ENCODE results near the gene IQSEC3. TPM values are rescaled to one million over a fixed set of nuclear protein-coding genes. Genes with fewer than 3 reads are reported as not detected.

The IQSEC3 gene
- total RNA-seq, 1 experiment from 2014 or later = not detected

DNA sequence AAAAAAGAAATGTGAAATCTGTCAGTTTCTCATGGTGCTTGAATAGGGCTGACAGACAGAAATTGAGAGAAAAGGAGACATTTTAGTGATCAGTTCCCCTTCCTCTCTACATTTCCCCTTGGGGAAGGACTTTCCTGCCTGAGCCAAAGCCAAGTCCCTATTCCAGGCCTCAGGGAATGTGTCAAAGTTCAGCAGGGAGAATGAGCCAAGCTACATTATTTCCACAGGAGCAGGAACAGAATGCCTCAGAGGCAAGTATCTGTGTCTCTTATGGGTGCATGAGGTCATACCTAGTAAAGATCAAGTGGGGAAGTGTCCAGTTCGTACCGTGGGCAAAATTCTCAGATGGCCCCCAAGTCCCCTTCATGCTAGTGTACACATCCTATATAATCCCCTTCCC, 68.6 kb downstream of the IQSEC3 start:
- DNase-seq = no peak
- Histone ChIP-seq H3K27me3 (peaks cover 5% of the 10 kb centered on the region), H3K36me3 (no peaks in the 10 kb centered on the region), H3K9me3 (no peaks in the 10 kb centered on the region), H3K4me3 (no peak overlapping the region)

GRCh38 chr12:138171-138897, 71.8 kb downstream of the IQSEC3 start:
- no peaks in the 10 kb centered on the region for H3K9me3 ChIP-seq
- no peak overlapping the region for H3K4me3 ChIP-seq

DNA sequence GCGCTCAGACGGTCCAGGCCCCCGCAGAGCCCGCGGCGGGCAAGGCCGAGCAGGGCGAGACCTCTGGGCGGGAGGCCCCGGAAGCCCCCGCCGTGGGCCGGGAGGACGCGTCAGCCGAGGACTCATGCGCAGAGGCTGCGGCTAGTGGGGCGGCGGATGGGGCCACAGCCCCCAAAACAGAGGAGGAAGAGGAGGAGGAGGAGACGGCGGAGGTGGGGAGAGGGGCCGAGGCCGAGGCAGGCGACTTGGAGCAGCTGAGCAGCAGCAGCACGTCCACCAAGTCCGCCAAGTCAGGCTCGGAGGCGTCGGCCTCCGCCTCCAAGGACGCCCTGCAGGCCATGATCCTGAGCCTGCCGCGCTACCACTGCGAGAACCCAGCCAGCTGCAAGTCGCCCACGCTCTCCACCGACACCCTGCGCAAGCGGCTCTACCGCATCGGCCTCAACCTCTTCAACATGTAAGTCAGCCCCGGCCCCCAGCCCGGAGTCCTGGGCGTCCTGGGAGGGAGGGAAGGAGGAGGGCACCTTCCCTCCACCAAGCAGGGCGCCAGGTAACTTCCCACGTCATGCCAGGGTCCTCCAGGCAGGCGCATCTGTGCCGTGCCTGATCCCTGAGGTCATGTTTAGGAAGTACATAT, 72.4 kb downstream of the IQSEC3 start:
- Histone ChIP-seq H3K9me3 (no peaks in the 10 kb centered on the region), H3K4me3 (no peak overlapping the region), H3K27me3 (peaks cover 7% of the 10 kb centered on the region), H3K36me3 (no peaks in the 10 kb centered on the region)
- DNase-seq = no peak

More at GRCh38 chr12:138171-138897, 71.8 kb downstream of the IQSEC3 start:
- DNase-seq = no peak
- Histone ChIP-seq H3K36me3 (no peaks in the 10 kb centered on the region), H3K27me3 (peaks cover 7% of the 10 kb centered on the region)

- DNase-seq = no peak
- Histone ChIP-seq H3K27me3 (peaks cover 7% of the 10 kb centered on the region), H3K9me3 (no peaks in the 10 kb centered on the region), H3K4me3 (no peak overlapping the region), H3K36me3 (no peaks in the 10 kb centered on the region)
Measured at GRCh38 chr12:139585-139984, 73.0 kb downstream of the IQSEC3 start.

DNA sequence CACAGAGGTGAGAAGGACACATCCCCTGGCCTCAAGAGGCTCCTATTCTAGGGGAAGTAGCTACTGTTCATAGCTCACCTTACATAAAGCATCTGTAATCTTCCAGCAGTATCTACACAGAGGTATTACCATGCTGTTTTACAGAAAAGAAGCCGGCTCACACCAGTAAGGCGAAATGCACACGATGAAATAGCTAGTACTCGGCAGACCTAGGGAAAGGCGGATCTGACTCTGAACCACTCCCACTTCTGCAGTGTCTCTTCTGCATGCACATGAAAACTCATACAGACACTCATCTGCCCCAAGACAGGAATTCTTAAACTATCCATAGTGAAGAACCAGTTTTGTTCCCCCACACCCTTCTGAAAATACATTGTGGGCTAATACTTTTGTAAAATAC, 73.6 kb downstream of the IQSEC3 start:
- DNase-seq = no peak
- Histone ChIP-seq H3K4me3 (no peak overlapping the region), H3K27me3 (peaks cover 7% of the 10 kb centered on the region), H3K9me3 (no peaks in the 10 kb centered on the region), H3K36me3 (no peaks in the 10 kb centered on the region)

GRCh38 chr12:143964-144649, 77.5 kb downstream of the IQSEC3 start:
- no peaks in the 10 kb centered on the region for H3K36me3 ChIP-seq
- H3K4me3 ChIP-seq = no peak overlapping the region
- no peak for DNase-seq
- peaks cover 7% of the 10 kb centered on the region for H3K27me3 ChIP-seq
- no peaks in the 10 kb centered on the region for H3K9me3 ChIP-seq

- DNase-seq = no peak
- Histone ChIP-seq H3K4me3 (no peak overlapping the region), H3K9me3 (no peaks in the 10 kb centered on the region), H3K36me3 (no peaks in the 10 kb centered on the region), H3K27me3 (peaks cover 5% of the 10 kb centered on the region)
Measured at GRCh38 chr12:144650-145284, 78.2 kb downstream of the IQSEC3 start.

GRCh38 chr12:145369-145960, 78.9 kb downstream of the IQSEC3 start:
- no peak overlapping the region for H3K4me3 ChIP-seq
- DNase-seq = no peak
- H3K36me3 ChIP-seq = no peaks in the 10 kb centered on the region
- H3K27me3 ChIP-seq = no peaks in the 10 kb centered on the region; the same call in 1 of the 2 replicates
- H3K9me3 ChIP-seq = no peaks in the 10 kb centered on the region

- H3K27me3 ChIP-seq = 0 out of 2 replicates have a peak, but pooled peaks cover 1% of the 10 kb centered on the region
- no peaks in the 10 kb centered on the region for H3K36me3 ChIP-seq
- H3K9me3 ChIP-seq = no peaks in the 10 kb centered on the region
- DNase-seq = no peak
- no peak overlapping the region for H3K4me3 ChIP-seq
Measured at GRCh38 chr12:147242-147641, 80.7 kb downstream of the IQSEC3 start.

DNA sequence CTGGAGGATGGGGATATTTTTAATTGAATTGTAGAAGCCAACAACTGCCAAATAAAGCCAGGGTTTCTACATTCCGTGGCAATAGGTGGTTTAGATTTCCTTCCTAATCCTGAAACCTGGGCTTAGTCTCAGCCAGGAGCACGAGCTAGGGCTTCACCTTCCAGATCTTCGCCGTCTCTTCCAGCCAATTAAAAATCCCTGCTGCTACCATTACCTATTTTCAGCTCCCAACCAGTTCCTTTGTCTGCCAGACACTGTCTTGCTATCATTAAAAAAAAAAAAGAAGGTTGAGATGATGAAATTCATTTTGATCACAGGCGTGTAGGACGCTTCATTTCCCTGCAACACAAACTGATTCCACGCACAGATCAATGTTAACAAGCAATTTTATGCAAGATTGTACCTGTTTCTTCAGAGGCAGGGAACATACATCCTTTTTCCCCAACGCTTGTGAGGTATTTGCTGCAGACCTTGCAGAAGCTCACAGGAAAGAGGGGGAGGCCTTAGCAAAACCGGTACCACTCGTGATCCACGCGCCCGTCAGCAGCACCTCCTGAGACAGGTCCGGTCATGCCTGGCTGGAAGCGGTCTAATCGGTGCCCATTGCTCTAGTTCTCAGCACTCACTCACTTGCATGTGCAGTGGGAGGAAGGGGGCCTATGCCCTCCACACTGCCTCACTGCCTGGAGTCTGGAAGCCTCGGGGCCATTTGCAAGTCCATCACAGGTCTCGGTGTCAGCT, 82.3 kb downstream of the IQSEC3 start:
- Histone ChIP-seq H3K27me3 (0 out of 2 replicates have a peak, but pooled peaks cover 2% of the 10 kb centered on the region), H3K9me3 (no peaks in the 10 kb centered on the region), H3K4me3 (no peak overlapping the region)

GRCh38 chr12:151579-151978, 85.0 kb downstream of the IQSEC3 start:
- no peak overlapping the region for H3K4me3 ChIP-seq
- 0 out of 2 replicates have a peak, but pooled peaks cover 2% of the 10 kb centered on the region for H3K27me3 ChIP-seq
- H3K9me3 ChIP-seq = no peaks in the 10 kb centered on the region
- no peaks in the 10 kb centered on the region for H3K36me3 ChIP-seq
- DNase-seq = no peak

More for the DNA sequence above, 82.3 kb downstream of the IQSEC3 start:
- H3K36me3 ChIP-seq = no peaks in the 10 kb centered on the region
- no peak for DNase-seq

- no peak overlapping the region for H3K4me3 ChIP-seq
- H3K27me3 ChIP-seq = 0 out of 2 replicates have a peak, but pooled peaks cover 2% of the 10 kb centered on the region
- H3K9me3 ChIP-seq = no peaks in the 10 kb centered on the region
- no peak for DNase-seq
- H3K36me3 ChIP-seq = no peaks in the 10 kb centered on the region
Measured at GRCh38 chr12:152440-152839, 85.9 kb downstream of the IQSEC3 start.

DNA sequence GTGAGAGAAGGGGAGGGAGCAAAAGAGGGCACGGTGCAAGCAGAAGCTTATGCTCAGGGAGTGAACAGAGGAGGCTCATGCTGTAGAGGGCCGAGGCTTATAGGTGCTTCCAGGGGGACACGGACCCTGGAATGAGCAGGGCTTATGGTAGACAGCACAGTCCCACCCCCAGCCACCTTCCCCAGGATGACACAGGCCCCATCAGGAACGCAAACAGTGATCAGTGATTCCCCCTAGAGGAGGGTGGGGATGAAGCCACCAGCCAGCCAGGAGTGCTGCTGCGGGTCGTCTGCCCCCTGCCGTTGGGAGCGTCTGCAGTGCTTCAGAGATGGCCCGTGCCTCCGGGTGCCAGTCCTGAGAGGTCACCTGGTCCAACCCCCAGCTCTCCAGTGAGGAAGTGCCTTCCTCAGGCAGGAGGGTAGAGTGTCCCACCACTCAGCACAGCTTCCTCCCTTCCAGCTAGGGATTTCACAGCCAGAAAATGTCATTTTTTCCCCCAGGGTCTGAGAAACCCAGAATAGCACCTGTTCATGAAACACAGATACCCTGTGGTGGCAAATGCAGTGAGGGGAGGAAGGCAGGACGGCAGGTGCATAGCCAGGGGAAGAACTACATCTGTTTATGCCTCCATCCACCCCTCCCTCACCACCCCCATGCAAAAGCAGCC, 86.6 kb downstream of the IQSEC3 start:
- H3K4me3 ChIP-seq = no peak overlapping the region
- H3K27me3 ChIP-seq = 0 out of 2 replicates have a peak, but pooled peaks cover 2% of the 10 kb centered on the region
- peak; percentile 70 for DNase-seq
- no peaks in the 10 kb centered on the region for H3K9me3 ChIP-seq
- H3K36me3 ChIP-seq = no peaks in the 10 kb centered on the region

DNA sequence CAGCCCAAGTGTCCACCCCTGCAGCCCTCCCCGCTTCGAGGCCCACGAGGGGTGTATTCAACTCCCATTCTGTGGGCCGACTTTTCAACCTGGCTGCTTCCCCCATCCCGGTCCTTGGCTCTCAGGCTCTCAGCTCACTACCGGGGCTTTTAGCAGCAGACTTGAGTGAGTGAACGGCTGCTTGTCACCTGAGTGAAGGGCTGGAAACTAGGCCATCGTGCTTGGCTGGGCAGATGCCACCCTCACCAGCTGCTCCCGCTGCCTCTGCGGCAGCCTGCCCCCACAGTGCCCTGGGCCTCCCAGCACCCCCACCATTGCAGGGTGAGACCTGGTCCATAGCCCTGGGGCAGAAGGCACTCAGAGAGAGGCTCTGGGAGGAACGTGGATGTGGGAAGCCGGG, 87.5 kb downstream of the IQSEC3 start:
- Histone ChIP-seq H3K27me3 (peaks cover 4% of the 10 kb centered on the region; the same call in 1 of the 2 replicates), H3K36me3 (no peaks in the 10 kb centered on the region), H3K4me3 (no peak overlapping the region), H3K9me3 (no peaks in the 10 kb centered on the region)
- no peak for DNase-seq

- H3K36me3 ChIP-seq = no peaks in the 10 kb centered on the region
- no peak overlapping the region for H3K4me3 ChIP-seq
- H3K9me3 ChIP-seq = no peaks in the 10 kb centered on the region
- DNase-seq = no peak
- H3K27me3 ChIP-seq = peaks cover 11% of the 10 kb centered on the region; the same call in 1 of the 2 replicates
Measured at GRCh38 chr12:155006-155405, 88.4 kb downstream of the IQSEC3 start.

Data from MG63 (cell line).